ENCODE results near the gene AKR7A2. TPM values are rescaled to one million over a fixed set of nuclear protein-coding genes. Genes with fewer than 3 reads are reported as not detected.

Gene AKR7A2
- 44.8 and 55.8 TPM in 2 replicates for total RNA-seq

GRCh38 chr1:19311931-19312781 is at the start of gene AKR7A2, which contains the start of gene SLC66A1:
Gene AKR7A2, minus strand, starts transcription at chr1:19312144. Its CDS starts 20 bp downstream, at chr1:19312124.
Gene SLC66A1, plus strand, starts transcription at chr1:19312326. Its CDS starts 5,352 bp downstream, at chr1:19317678.

GRCh38 chr1:19288324-19289241 is 23.4 kb downstream of the AKR7A2 start, which contains the start of gene AKR7A3:
Gene AKR7A3, minus strand, starts transcription at chr1:19288770. Its CDS starts 61 bp downstream, at chr1:19288709.

Other genes with a start within 250 kb of the AKR7A2 start
- 70.2 and 92.2 TPM in 2 replicates for gene UBR4, start 101.9 kb downstream of the AKR7A2 start, total RNA-seq
- 82.9 and 83.0 TPM in 2 replicates for gene EMC1, start 60.6 kb downstream of the AKR7A2 start, total RNA-seq
- gene MRTO4, start 60.3 kb downstream of the AKR7A2 start, total RNA-seq = 21.7 and 58.5 TPM in 2 replicates
- 0.19 and 0.28 TPM in 2 replicates for gene AKR7A3, start 23.4 kb downstream of the AKR7A2 start, total RNA-seq
- gene SLC66A1, start 182 bp upstream of the AKR7A2 start, total RNA-seq = 12.7 TPM in 2 replicates
- 122 and 145 TPM in 2 replicates for gene CAPZB, start 173.4 kb upstream of the AKR7A2 start, total RNA-seq

Measured in regular cardiac myocyte (primary cell).